NB4 (cell line): Measurements from ENCODE around the gene NFATC4.

Source experiments
- DNase-seq: peaks from one replicate; pipeline ENCODE4 v3.0.0; 2010; ENCODE audit warnings: low read depth
- H3K4me3 ChIP-seq: one replicate; pipeline ENCODE4 v1.5.1; 2011; ENCODE audit warnings: mild to moderate bottlenecking, low read depth, low read length, moderate library complexity
- CTCF ChIP-seq: IDR thresholded peaks from one replicate; pipeline ENCODE4 v1.5.1; 2012; ENCODE audit warnings: low read depth, low read length
- MAX ChIP-seq: IDR thresholded peaks from 2 replicates; pipeline ENCODE4 v1.6.1; 2011; ENCODE audit warnings: low read depth, low read length
- MYC ChIP-seq: IDR thresholded peaks from 2 replicates; pipeline ENCODE4 v1.6.1; 2011; ENCODE audit warnings: low read depth, low read length
- POLR2A ChIP-seq: IDR thresholded peaks from 2 replicates; pipeline ENCODE4 v1.6.1; 2011; ENCODE audit warnings: mild to moderate bottlenecking; ENCODE audit not compliant: insufficient read length; ENCODE audit errors: extremely low read depth

The NFATC4 gene

GRCh38 chr14:24403294-24403998, 35.5 kb downstream of the NFATC4 start:
- no peak for DNase-seq
- TF ChIP-seq CTCF (no peak), MYC (no peak), POLR2A (no peak), MAX (no peak)
- no peak overlapping the region for H3K4me3 ChIP-seq

GRCh38 chr14:24404814-24405213, 36.8 kb downstream of the NFATC4 start:
- no peak for DNase-seq
- TF ChIP-seq MAX = no peak
- H3K4me3 ChIP-seq = no peak overlapping the region

GRCh38 chr14:24406416-24406815, 38.4 kb downstream of the NFATC4 start:
- no peak for DNase-seq
- no peak overlapping the region for H3K4me3 ChIP-seq
- TF ChIP-seq POLR2A (no peak), MAX (no peak), MYC (no peak), CTCF (no peak)

- no peak for TF ChIP-seq MAX
- TF ChIP-seq POLR2A = no peak
- TF ChIP-seq MYC = no peak
- no peak for TF ChIP-seq CTCF
- no peak for DNase-seq
- no peak overlapping the region for H3K4me3 ChIP-seq
Observed at GRCh38 chr14:24407608-24408325, 39.8 kb downstream of the NFATC4 start.

GRCh38 chr14:24408764-24409163, 40.8 kb downstream of the NFATC4 start:
- no peak overlapping the region for H3K4me3 ChIP-seq
- DNase-seq = no peak
- TF ChIP-seq POLR2A (no peak), CTCF (no peak), MAX (no peak), MYC (no peak)

GRCh38 chr14:24409192-24409591, 41.2 kb downstream of the NFATC4 start:
- H3K4me3 ChIP-seq = no peak overlapping the region
- TF ChIP-seq MYC (no peak), CTCF (no peak), MAX (no peak), POLR2A (no peak)
- DNase-seq = no peak
